IMR-90 (cell line): ENCODE data around the gene MAP2K6. TPM values are rescaled to one million over a fixed set of nuclear protein-coding genes. Genes with fewer than 3 reads are reported as not detected.

Experiments
- ATAC-seq: fragments of 200-7000 bp; cut with Tn5 transposase; 2 replicates; pipeline ENCODE4 v1.9.1; 2020; ENCODE audit warnings: low read depth, mild to moderate bottlenecking, moderate library complexity
- BruUV-seq: library from RNA; stranded (reverse); fragments of 400-500 nt; replicated peaks from 2 replicates; lab custom pipeline; 2021; lab: Mats Ljungman, UMichigan
- CTCF ChIA-PET: fragments of 300-600 bp; formaldehyde crosslinking; extraction: SDS; loops from one replicate; lab custom pipeline; 2021; ENCODE audit warnings: antibody characterized with exemption; lab: Yijun Ruan, JAX
- POLR2A ChIA-PET: fragments of 300-600 bp; sonication (Branson Sonifier 250); formaldehyde crosslinking; loops from one replicate; lab custom pipeline; 2022; ENCODE audit warnings: antibody characterized with exemption; ENCODE audit not compliant: unreplicated experiment; lab: Charles Lee
- DNase-seq: peaks from one replicate; pipeline ENCODE4 v3.0.0; 2013
- H2AFZ ChIP-seq: replicated peaks from 2 replicates; pipeline ENCODE3; 2013; ENCODE audit warnings: low read length, mild to moderate bottlenecking; ENCODE audit not compliant: poor library complexity
- H2AK5ac ChIP-seq: 2 replicates; pipeline ENCODE4 v1.6.1; 2013; ENCODE audit warnings: low read depth, low read length, inconsistent platforms
- H2AK9ac ChIP-seq: replicated peaks from 2 replicates; pipeline ENCODE3; 2013; ENCODE audit warnings: mild to moderate bottlenecking, low read depth, low read length, moderate library complexity; ENCODE audit not compliant: poor library complexity
- H2BK120ac ChIP-seq: 2 replicates; pipeline ENCODE4 v1.6.1; 2013; ENCODE audit warnings: low read depth, low read length, inconsistent platforms
- H2BK15ac ChIP-seq: 3 replicates; pipeline ENCODE4 v1.6.1; 2013; ENCODE audit warnings: low read depth, low read length, inconsistent platforms
- H2BK20ac ChIP-seq: 2 replicates; pipeline ENCODE4 v1.6.1; 2013; ENCODE audit warnings: low read depth, mild to moderate bottlenecking, inconsistent platforms, low read length, moderate library complexity
- H2BK5ac ChIP-seq: 2 replicates; pipeline ENCODE4 v1.6.1; 2013; ENCODE audit warnings: mild to moderate bottlenecking, low read depth, low read length, inconsistent platforms; ENCODE audit not compliant: poor library complexity, severe bottlenecking
- H3K14ac ChIP-seq: replicated peaks from 2 replicates; pipeline ENCODE4 v1.6.1; 2013; ENCODE audit warnings: low read depth, low read length, inconsistent platforms
- H3K18ac ChIP-seq: 2 replicates; pipeline ENCODE4 v1.6.1; 2013; ENCODE audit warnings: low read depth, low read length, control low read depth
- H3K23ac ChIP-seq: 2 replicates; pipeline ENCODE4 v1.6.1; 2013; ENCODE audit warnings: low read depth, low read length, inconsistent platforms
- H3K27ac ChIP-seq: 2 replicates; pipeline ENCODE4 v1.5.1; 2013; ENCODE audit warnings: mild to moderate bottlenecking, control low read depth, low read length; ENCODE audit not compliant: insufficient read depth
- H3K27me3 ChIP-seq: 2 replicates; pipeline ENCODE4 v1.6.1; 2013; ENCODE audit warnings: low read length; ENCODE audit not compliant: control insufficient read depth, insufficient read depth
- H3K36me3 ChIP-seq: 2 replicates; pipeline ENCODE4 v1.6.1; 2013; ENCODE audit warnings: low read length, mixed read lengths; ENCODE audit not compliant: control insufficient read depth, insufficient read depth
- H3K4ac ChIP-seq: 2 replicates; pipeline ENCODE4 v1.6.1; 2013; ENCODE audit warnings: low read depth, low read length, inconsistent platforms
- H3K4me1 ChIP-seq: 2 replicates; pipeline ENCODE4 v1.6.1; 2013; ENCODE audit warnings: low read length, mixed read lengths; ENCODE audit not compliant: control insufficient read depth, insufficient read depth
- H3K4me2 ChIP-seq: 2 replicates; pipeline ENCODE4 v1.6.1; 2013; ENCODE audit warnings: low read depth, mild to moderate bottlenecking, control low read depth, low read length, moderate library complexity
- H3K4me3 ChIP-seq: 2 replicates; pipeline ENCODE4 v1.5.1; 2013; ENCODE audit warnings: low read depth, mild to moderate bottlenecking, control low read depth, low read length, moderate library complexity; ENCODE audit not compliant: insufficient read depth
- H3K56ac ChIP-seq: 2 replicates; pipeline ENCODE4 v1.6.1; 2013; ENCODE audit warnings: low read length, inconsistent platforms; ENCODE audit not compliant: insufficient read depth; ENCODE audit errors: extremely low read depth
- H3K79me1 ChIP-seq, 2 experiments: 2 replicates each; pipeline ENCODE4 v1.6.1; 2013; ENCODE audit warnings: low read length in 2 of 2, inconsistent platforms in 1 of 2, low read depth in 1 of 2
- H3K9ac ChIP-seq: 2 replicates; pipeline ENCODE4 v1.6.1; 2013; ENCODE audit warnings: low read depth, low read length, control low read depth
- H3K9me1 ChIP-seq: 2 replicates; pipeline ENCODE4 v1.6.1; 2013; ENCODE audit warnings: low read length, inconsistent platforms; ENCODE audit not compliant: insufficient read depth
- H3K9me3 ChIP-seq: 2 replicates; pipeline ENCODE4 v1.6.1; 2013; ENCODE audit warnings: low read length; ENCODE audit not compliant: control insufficient read depth, insufficient read depth
- H4K20me1 ChIP-seq: 2 replicates; pipeline ENCODE4 v1.6.1; 2013; ENCODE audit warnings: low read length, inconsistent platforms; ENCODE audit not compliant: insufficient read depth
- H4K5ac ChIP-seq: 2 replicates; pipeline ENCODE4 v1.6.1; 2013; ENCODE audit warnings: mild to moderate bottlenecking, low read depth, low read length, control low read depth
- H4K8ac ChIP-seq, 2 experiments: 2 replicates each; pipeline ENCODE4 v1.6.1; 2013; ENCODE audit warnings: low read depth in 2 of 2, low read length in 2 of 2, control low read depth in 1 of 2, inconsistent platforms in 1 of 2
- H4K91ac ChIP-seq: 2 replicates; pipeline ENCODE4 v1.6.1; 2013; ENCODE audit warnings: low read depth, low read length, inconsistent platforms; ENCODE audit not compliant: insufficient read depth
- BHLHE40 ChIP-seq: fragments of 150-350 bp; IDR thresholded peaks from 2 replicates; pipeline ENCODE4 v1.6.1; 2016; ENCODE audit warnings: mild to moderate bottlenecking, low read depth, low read length
- CEBPB ChIP-seq: IDR thresholded peaks from 2 replicates; pipeline ENCODE4 v1.6.1; 2012; ENCODE audit warnings: low read depth, low read length, improper control_type of control experiment
- FOS ChIP-seq: fragments of 150-350 bp; IDR thresholded peaks from 2 replicates; pipeline ENCODE4 v1.6.1; 2016; ENCODE audit warnings: low read depth, low read length
- MAFK ChIP-seq: IDR thresholded peaks from 2 replicates; pipeline ENCODE4 v1.6.1; 2012; ENCODE audit warnings: low read depth, low read length, improper control_type of control experiment
- MXI1 ChIP-seq: IDR thresholded peaks from 2 replicates; pipeline ENCODE4 v1.6.1; 2012; ENCODE audit warnings: low read depth, mild to moderate bottlenecking, low read length, moderate library complexity, borderline replicate concordance
- RCOR1 ChIP-seq: IDR thresholded peaks from 2 replicates; pipeline ENCODE4 v1.6.1; 2012; ENCODE audit warnings: mild to moderate bottlenecking, low read length, improper control_type of control experiment; ENCODE audit not compliant: insufficient replicate concordance
- RFX5 ChIP-seq: IDR thresholded peaks from 2 replicates; pipeline ENCODE4 v1.8.0; 2012; ENCODE audit warnings: low read depth, mild to moderate bottlenecking, low read length, moderate library complexity
- WGBS, 2 experiments: methylation state at CpG; one replicate each; pipeline versions ENCODE4 v1.1.5 to v1.1.7; 2013; ENCODE audit warnings: missing lambda C conversion rate in 2 of 2; ENCODE audit not compliant: insufficient read length in 1 of 2; ENCODE audit errors: extremely low coverage in 2 of 2; 5-methylcytosine and 5-hydroxymethylcytosine counted together
- dilution Hi-C: fragments of 300-500 bp; cut with HindIII; formaldehyde crosslinking; loops from one replicate; pipeline ENCODE4 v1.14.3; 2018; ENCODE audit warnings: low sequenced_read_pairs; ENCODE audit not compliant: unreplicated experiment
- in situ Hi-C: fragments of 300-500 bp; cut with MboI; formaldehyde crosslinking; loops from 3 replicates; pipeline ENCODE4 v1.14.3; 2019; ENCODE audit warnings: low sequenced_read_pairs, inconsistent platforms, mixed read lengths
- intact Hi-C: fragments of 100-400 bp; cut with micrococcal nuclease; formaldehyde crosslinking; loops from 2 replicates; pipeline ENCODE4 v1.10.0; 2022
- polyA plus RNA-seq, 3 experiments: library from polyadenylated mRNA; depleted of rRNA; stranded (reverse); fragments of >200 nt; gene quantifications; 2 replicates each; pipeline ENCODE4 v1.2.3, GENCODE V29; 2012; ENCODE audit warnings: low replicate concordance in 1 of 3
- total RNA-seq: library from RNA; depleted of rRNA; stranded (reverse); fragments of >200 nt; gene quantifications from 2 replicates; pipeline ENCODE4 v1.2.3, GENCODE V29; 2012

Gene MAP2K6
- total and polyA plus RNA-seq, 2 of the 4 experiments (the other 2 are of a cell fraction): 2.4 to 5.7 TPM

- H4K5ac ChIP-seq: no peak overlapping the region
- TF ChIP-seq BHLHE40 (no peak), MXI1 (no peak), RFX5 (no peak), RCOR1 (no peak), CEBPB (no peak), MAFK (no peak), FOS (no peak)
- no peaks in the 10 kb centered on the region for H4K20me1 ChIP-seq
- H3K4ac ChIP-seq: no peak overlapping the region
- in situ Hi-C loops (loop anchor here (25.0 kb wide), 1 partner anchor 690 kb away; no protein-coding TSS in a partner anchor), intact Hi-C loops (no loop called here), dilution Hi-C loops (no loop called here)
- no peak overlapping the region for H2AFZ ChIP-seq
- no peak overlapping the region for H2BK20ac ChIP-seq
- H2AK9ac ChIP-seq: no peak overlapping the region
- POLR2A ChIA-PET: no interaction called here
- H3K23ac ChIP-seq: no peak overlapping the region
- CTCF ChIA-PET: no interaction called here
- H3K27me3 ChIP-seq: no peaks in the 10 kb centered on the region
- no peak overlapping the region for H4K8ac ChIP-seq
- no peak overlapping the region for H2BK15ac ChIP-seq
- no peak overlapping the region for H2BK120ac ChIP-seq
- no peaks in the 10 kb centered on the region for H3K79me1 ChIP-seq
- H3K18ac ChIP-seq: no peak overlapping the region
- no peak for ATAC-seq
- no peaks in the 10 kb centered on the region for H3K9me1 ChIP-seq
- no peaks in the 10 kb centered on the region for H3K9me3 ChIP-seq
- no peak overlapping the region for H2BK5ac ChIP-seq
- H3K14ac ChIP-seq: no peak overlapping the region
- H3K56ac ChIP-seq: no peak overlapping the region
- DNase-seq: no peak
- H2AK5ac ChIP-seq: no peak overlapping the region
- no peak overlapping the region for H4K91ac ChIP-seq
- H3K4me2 ChIP-seq: no peak overlapping the region
- 80% methylated on average over 1 of the region's 6 CpGs; no CpG with 5 or more reads in 1 of the 2 experiments for WGBS, 2 experiments
- H3K36me3 ChIP-seq: no peaks in the 10 kb centered on the region
- no TSS peak for BruUV-seq
- H3K4me3 ChIP-seq: no peak overlapping the region
- peaks cover 3% of the 10 kb centered on the region; the same call in 1 of the 2 replicates for H3K4me1 ChIP-seq
- no peak overlapping the region for H3K9ac ChIP-seq
- H3K27ac ChIP-seq: no peak overlapping the region
Measured at GRCh38 chr17:69477204-69477902, 62.9 kb downstream of the MAP2K6 start.
